Uterus (tissue), 4 donors: ENCODE data around the gene RNU6-8. TPM values are rescaled to one million over a fixed set of nuclear protein-coding genes. Genes with fewer than 3 reads are reported as not detected.
A peak's percentile ranks its signal among the peaks of the same experiment; 100 is the strongest.

ENCODE experiments used
- DNase-seq, 2 donors: peaks; one replicate each; pipeline ENCODE4 v3.0.0-alpha.2; 2019 to 2020
- H3K27ac ChIP-seq, 2 donors: fragments of 200-600 bp; sonication (generic); 1 replicate in 1 of 2; 2 replicates in 1 of 2; pipeline ENCODE4 v1.5.1; 2016 to 2018
- H3K27me3 ChIP-seq, 2 donors: fragments of 200-600 bp; sonication (generic); one replicate each; pipeline ENCODE4 v1.5.1; 2018 to 2019; ENCODE audit warnings: control low read depth in 1 of 2
- H3K36me3 ChIP-seq, 2 donors: fragments of 200-600 bp; sonication (generic); one replicate each; pipeline ENCODE4 v1.5.1; 2019; ENCODE audit warnings: control low read depth in 1 of 2
- H3K4me1 ChIP-seq, 2 donors: fragments of 200-600 bp; sonication (generic); one replicate each; pipeline ENCODE4 v1.5.1; 2018 to 2019; ENCODE audit warnings: control low read depth in 1 of 2
- H3K4me3 ChIP-seq, 2 donors: fragments of 200-600 bp; sonication (generic); 1 replicate in 1 of 2; 2 replicates in 1 of 2; pipeline ENCODE4 v1.5.1; 2018 to 2019; ENCODE audit warnings: mild to moderate bottlenecking in 1 of 2
- H3K9me3 ChIP-seq, 2 donors: fragments of 200-600 bp; sonication (generic); one replicate each; pipeline ENCODE4 v1.5.1; 2019; ENCODE audit warnings: control low read depth in 1 of 2
- POLR2A ChIP-seq, 2 donors: fragments of 450-650 bp; IDR thresholded peaks; one replicate each; pipeline ENCODE4 v1.6.1; 2016; ENCODE audit warnings: antibody characterized with exemption in 2 of 2, mild to moderate bottlenecking in 1 of 2, moderate library complexity in 1 of 2
- intact Hi-C: fragments of 100-400 bp; cut with DNase I; formaldehyde crosslinking; loops from one replicate; pipeline ENCODE4 v1.15.1; 2023; ENCODE audit warnings: low total_unique reads
- total RNA-seq, 4 donors: library from RNA; depleted of rRNA in 3 of 4; stranded (reverse); fragments of >200 nt in 3 of 4; gene quantifications; one replicate each; pipeline versions ENCODE4 v1.1.0 to v1.2.4, GENCODE V29; 2014 to 2023
- TF ChIP-seq, protein P1 (sequence below), 4 experiments: fragments of 200-600 bp in 2 of 4; fragments of 450-650 bp in 2 of 4; sonication (generic) in 2 of 4; IDR thresholded peaks; one replicate each; pipeline ENCODE4 v1.5.1; 2016 to 2019; ENCODE audit warnings: antibody characterized with exemption in 4 of 4, mild to moderate bottlenecking in 2 of 4, moderate library complexity in 1 of 4
- donor health status: DM: yes; HTN: yes; CAD: no.

The RNU6-8 gene
- total RNA-seq, 4 donors from 2014 or later = not detected

DNA sequence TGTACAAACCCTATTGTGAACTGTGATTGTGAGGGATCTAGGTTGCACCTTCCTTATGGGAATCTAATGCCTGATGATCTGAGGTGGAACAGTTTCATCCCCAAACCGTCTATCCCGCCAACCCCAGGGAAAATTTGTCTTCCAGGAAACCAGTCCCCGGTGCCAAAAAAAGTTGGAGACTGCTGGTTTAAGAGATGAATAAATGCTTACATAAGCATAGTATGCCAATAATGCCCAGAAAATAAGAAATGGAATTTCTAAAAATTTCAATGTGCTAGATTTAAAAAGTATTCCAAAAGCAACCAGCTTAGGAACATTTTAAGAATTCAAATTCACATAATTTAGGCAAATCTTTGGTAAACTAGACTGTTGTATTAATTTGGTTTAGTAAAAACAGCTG lies 5.4 kb upstream of the RNU6-8 start:
- intact Hi-C loops = no loop called here
- TF ChIP-seq, protein P1, sequence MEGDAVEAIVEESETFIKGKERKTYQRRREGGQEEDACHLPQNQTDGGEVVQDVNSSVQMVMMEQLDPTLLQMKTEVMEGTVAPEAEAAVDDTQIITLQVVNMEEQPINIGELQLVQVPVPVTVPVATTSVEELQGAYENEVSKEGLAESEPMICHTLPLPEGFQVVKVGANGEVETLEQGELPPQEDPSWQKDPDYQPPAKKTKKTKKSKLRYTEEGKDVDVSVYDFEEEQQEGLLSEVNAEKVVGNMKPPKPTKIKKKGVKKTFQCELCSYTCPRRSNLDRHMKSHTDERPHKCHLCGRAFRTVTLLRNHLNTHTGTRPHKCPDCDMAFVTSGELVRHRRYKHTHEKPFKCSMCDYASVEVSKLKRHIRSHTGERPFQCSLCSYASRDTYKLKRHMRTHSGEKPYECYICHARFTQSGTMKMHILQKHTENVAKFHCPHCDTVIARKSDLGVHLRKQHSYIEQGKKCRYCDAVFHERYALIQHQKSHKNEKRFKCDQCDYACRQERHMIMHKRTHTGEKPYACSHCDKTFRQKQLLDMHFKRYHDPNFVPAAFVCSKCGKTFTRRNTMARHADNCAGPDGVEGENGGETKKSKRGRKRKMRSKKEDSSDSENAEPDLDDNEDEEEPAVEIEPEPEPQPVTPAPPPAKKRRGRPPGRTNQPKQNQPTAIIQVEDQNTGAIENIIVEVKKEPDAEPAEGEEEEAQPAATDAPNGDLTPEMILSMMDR (IDR thresholded peaks at IDR 0.05) = no peak
- no peak for TF ChIP-seq POLR2A (IDR thresholded peaks at IDR 0.05)
- Histone ChIP-seq H3K4me3 (no peak overlapping the region), H3K27me3 (no peaks in the 10 kb centered on the region), H3K36me3 (no peaks in the 10 kb centered on the region), H3K9me3 (no peaks in the 10 kb centered on the region), H3K4me1 (no peaks in the 10 kb centered on the region), H3K27ac (no peak overlapping the region)
- no peak for DNase-seq

DNA sequence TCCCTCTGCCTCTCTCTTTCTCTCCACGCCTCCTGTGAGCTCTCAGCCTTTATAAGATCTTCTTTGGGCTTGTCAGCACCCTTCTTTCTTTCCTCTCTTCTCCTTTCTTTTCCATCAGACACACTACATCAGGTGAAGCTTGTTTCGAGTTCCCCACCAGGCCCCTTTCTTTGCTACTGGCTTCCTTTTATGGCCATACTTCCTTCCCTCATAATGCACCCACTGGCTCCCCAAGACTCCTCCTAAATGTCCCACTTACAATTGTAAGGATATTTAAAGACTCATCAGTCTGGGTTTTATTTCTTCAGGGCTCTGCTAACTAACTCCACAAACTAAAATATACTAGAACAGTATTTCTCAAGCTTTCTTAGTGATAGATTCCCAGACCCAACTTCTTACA lies 3.5 kb upstream of the RNU6-8 start:
- Histone ChIP-seq H3K27me3 (no peaks in the 10 kb centered on the region), H3K27ac (no peak overlapping the region), H3K4me3 (no peak overlapping the region), H3K36me3 (no peaks in the 10 kb centered on the region), H3K9me3 (no peaks in the 10 kb centered on the region), H3K4me1 (no peaks in the 10 kb centered on the region)
- TF ChIP-seq POLR2A (IDR thresholded peaks at IDR 0.05) = no peak
- TF ChIP-seq, protein P1 (IDR thresholded peaks at IDR 0.05) = no peak
- DNase-seq = no peak
- intact Hi-C loops = no loop called here

DNA sequence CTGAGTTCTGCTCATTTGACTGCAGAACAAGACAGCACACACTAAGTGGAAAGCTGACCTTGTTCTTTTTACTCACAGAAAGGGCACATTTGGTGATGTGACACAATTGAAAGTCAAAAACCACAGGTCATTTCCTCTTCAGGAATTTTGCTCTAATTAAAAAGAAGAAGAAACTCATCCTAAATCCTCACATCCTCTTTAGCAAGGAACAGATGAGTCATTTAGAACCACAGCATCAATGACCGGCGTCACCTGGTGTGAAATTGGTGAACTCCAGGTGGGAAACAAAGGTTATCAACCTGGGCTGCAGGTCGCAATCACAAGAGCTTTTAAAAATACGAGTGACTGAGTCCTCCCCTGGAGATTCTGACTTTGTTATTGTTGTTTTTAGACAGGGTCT lies 2.9 kb upstream of the RNU6-8 start:
- Histone ChIP-seq H3K27me3 (no peaks in the 10 kb centered on the region), H3K4me3 (no peak overlapping the region), H3K27ac (no peak overlapping the region), H3K36me3 (no peaks in the 10 kb centered on the region), H3K4me1 (no peaks in the 10 kb centered on the region), H3K9me3 (no peaks in the 10 kb centered on the region)
- intact Hi-C loops = no loop called here
- no peak for TF ChIP-seq POLR2A (IDR thresholded peaks at IDR 0.05)
- no peak for DNase-seq

- H3K27ac ChIP-seq = no peak overlapping the region
- no peaks in the 10 kb centered on the region for H3K9me3 ChIP-seq
- no peak for DNase-seq
- no peak overlapping the region for H3K4me3 ChIP-seq
- H3K36me3 ChIP-seq = no peaks in the 10 kb centered on the region
- no peak for TF ChIP-seq POLR2A (IDR thresholded peaks at IDR 0.05)
- TF ChIP-seq, protein P1 (IDR thresholded peaks at IDR 0.05) = no peak
- intact Hi-C loops = no loop called here
- H3K4me1 ChIP-seq = no peaks in the 10 kb centered on the region
- no peaks in the 10 kb centered on the region for H3K27me3 ChIP-seq
Measured at GRCh38 chr14:32205554-32205953, 2.5 kb upstream of the RNU6-8 start.

DNA sequence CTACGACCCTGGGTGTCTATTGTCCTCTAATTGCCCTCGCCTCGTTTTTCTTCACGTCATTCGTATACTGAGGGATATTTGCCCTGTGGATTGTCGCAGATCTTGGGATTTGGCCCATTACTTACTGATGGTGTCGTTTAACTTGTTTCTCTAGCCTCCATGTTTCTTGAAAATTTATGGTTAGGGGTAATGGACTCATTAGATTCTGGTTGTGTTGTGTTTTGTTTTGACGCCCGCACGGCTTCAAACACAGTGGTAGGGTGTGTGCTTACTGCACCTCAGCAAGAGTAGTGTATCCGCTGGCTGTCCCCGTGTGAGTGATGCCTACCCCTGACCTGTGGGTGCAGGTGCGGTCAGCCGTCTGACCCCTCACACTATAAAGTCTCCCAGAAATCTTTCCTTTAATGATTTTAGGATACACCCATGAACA lies 874 bp upstream of the RNU6-8 start:
- TF ChIP-seq POLR2A (IDR thresholded peaks at IDR 0.05) = no peak
- TF ChIP-seq, protein P1 (IDR thresholded peaks at IDR 0.05) = no peak
- Histone ChIP-seq H3K27me3 (no peaks in the 10 kb centered on the region), H3K9me3 (no peaks in the 10 kb centered on the region), H3K4me1 (no peaks in the 10 kb centered on the region), H3K27ac (peak overlapping the region; percentile 89), H3K36me3 (no peaks in the 10 kb centered on the region), H3K4me3 (peak overlapping the region; percentile 59 to 85)
- DNase-seq = peak in 1 of 2 donors; percentile 20
- intact Hi-C loops = loop anchor here (2.0 kb wide), 1 partner anchor 127 kb away; the partner anchor contains the start of gene ARHGAP5

DNA sequence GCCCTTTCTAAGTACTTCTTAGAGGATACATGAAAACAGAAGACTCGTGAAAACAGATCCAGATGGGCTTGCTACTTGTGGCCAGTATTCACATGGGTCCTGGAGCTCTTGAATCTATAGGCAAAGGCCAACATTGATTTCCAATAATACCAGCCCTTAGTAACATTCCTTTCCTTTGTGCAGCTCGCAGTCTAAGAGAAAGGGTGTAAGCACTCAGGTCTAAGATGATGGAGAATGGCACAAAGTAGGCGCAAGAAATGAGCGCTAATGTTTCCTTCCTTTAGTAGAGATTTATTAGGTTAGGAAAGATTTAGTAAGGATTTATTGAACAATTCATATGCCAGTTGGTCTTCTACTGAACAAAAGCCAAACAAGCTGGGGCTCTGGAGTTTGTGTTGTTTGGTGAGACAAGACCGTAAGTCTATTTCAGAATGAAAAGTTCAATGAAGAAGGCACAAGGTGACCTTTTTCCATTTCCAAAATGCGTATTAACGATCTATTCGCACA lies 525 bp downstream of the RNU6-8 start:
- no peaks in the 10 kb centered on the region for H3K36me3 ChIP-seq
- no peaks in the 10 kb centered on the region for H3K9me3 ChIP-seq
- peak overlapping the region; percentile 89 for H3K27ac ChIP-seq
- no peak for DNase-seq
- intact Hi-C loops = loop anchor here (2.0 kb wide), 1 partner anchor 126 kb away; the partner anchor contains the start of gene ARHGAP5
- peak overlapping the region; percentile 59 to 85 for H3K4me3 ChIP-seq
- TF ChIP-seq, protein P1 (IDR thresholded peaks at IDR 0.05) = no peak
- TF ChIP-seq POLR2A (IDR thresholded peaks at IDR 0.05) = no peak
- H3K4me1 ChIP-seq = no peaks in the 10 kb centered on the region
- H3K27me3 ChIP-seq = no peaks in the 10 kb centered on the region
